Subcutaneous adipose tissue (tissue), 4 donors: ENCODE data around the gene CWF19L2. TPM values are rescaled to one million over a fixed set of nuclear protein-coding genes. Genes with fewer than 3 reads are reported as not detected.

Experiments used
- CTCF ChIP-seq: fragments of 450-650 bp; IDR thresholded peaks from one replicate; pipeline ENCODE4 v1.5.1; 2016; ENCODE audit warnings: low read depth, mild to moderate bottlenecking, control low read depth, antibody characterized with exemption, moderate library complexity
- total RNA-seq, 4 donors: library from RNA; depleted of rRNA; stranded (reverse); fragments of >200 nt; gene quantifications; one replicate each; pipeline ENCODE4 v1.1.0, GENCODE V29; 2016

CWF19L2 gene
- total RNA-seq, 4 donors from 2014 or later: 21.2 to 31.3 (median 26.1) TPM

GRCh38 chr11:107490836-107491235 is 33.2 kb upstream of the CWF19L2 start:
- no peak for TF ChIP-seq CTCF

GRCh38 chr11:107482234-107482633 is 24.6 kb upstream of the CWF19L2 start:
- no peak for TF ChIP-seq CTCF

- TF ChIP-seq CTCF: no peak
Observed at GRCh38 chr11:107478922-107479321, 21.3 kb upstream of the CWF19L2 start.

- TF ChIP-seq CTCF: no peak
Observed at GRCh38 chr11:107477820-107478219, 20.2 kb upstream of the CWF19L2 start.

- no peak for TF ChIP-seq CTCF
Observed at GRCh38 chr11:107473792-107474191, 16.2 kb upstream of the CWF19L2 start.

GRCh38 chr11:107472966-107473365 is 15.3 kb upstream of the CWF19L2 start:
- no peak for TF ChIP-seq CTCF

- TF ChIP-seq CTCF: no peak
Observed at GRCh38 chr11:107468596-107468995, 11.0 kb upstream of the CWF19L2 start.
